Measurements from ENCODE around the gene CRY2. TPM values are rescaled to one million over a fixed set of nuclear protein-coding genes. Genes with fewer than 3 reads are reported as not detected.

Gene CRY2
- total and polyA plus RNA-seq, 2 of the 13 experiments (the other 11 are each of a cell fraction or from before 2014, with no cell fraction given): 10.1 to 12.2 TPM

- TF ChIP-seq, protein P1, sequence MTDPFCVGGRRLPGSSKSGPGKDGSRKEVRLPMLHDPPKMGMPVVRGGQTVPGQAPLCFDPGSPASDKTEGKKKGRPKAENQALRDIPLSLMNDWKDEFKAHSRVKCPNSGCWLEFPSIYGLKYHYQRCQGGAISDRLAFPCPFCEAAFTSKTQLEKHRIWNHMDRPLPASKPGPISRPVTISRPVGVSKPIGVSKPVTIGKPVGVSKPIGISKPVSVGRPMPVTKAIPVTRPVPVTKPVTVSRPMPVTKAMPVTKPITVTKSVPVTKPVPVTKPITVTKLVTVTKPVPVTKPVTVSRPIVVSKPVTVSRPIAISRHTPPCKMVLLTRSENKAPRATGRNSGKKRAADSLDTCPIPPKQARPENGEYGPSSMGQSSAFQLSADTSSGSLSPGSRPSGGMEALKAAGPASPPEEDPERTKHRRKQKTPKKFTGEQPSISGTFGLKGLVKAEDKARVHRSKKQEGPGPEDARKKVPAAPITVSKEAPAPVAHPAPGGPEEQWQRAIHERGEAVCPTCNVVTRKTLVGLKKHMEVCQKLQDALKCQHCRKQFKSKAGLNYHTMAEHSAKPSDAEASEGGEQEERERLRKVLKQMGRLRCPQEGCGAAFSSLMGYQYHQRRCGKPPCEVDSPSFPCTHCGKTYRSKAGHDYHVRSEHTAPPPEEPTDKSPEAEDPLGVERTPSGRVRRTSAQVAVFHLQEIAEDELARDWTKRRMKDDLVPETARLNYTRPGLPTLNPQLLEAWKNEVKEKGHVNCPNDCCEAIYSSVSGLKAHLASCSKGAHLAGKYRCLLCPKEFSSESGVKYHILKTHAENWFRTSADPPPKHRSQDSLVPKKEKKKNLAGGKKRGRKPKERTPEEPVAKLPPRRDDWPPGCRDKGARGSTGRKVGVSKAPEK (CRISPR knock-in tag; IDR thresholded peaks at IDR 0.05; ENCODE audit: borderline replicate concordance): no peak
- TF ChIP-seq RBFOX2 (IDR thresholded peaks at IDR 0.05; ENCODE audit: low read depth, low read length) (no peak), TCF7 (IDR thresholded peaks at IDR 0.05; ENCODE audit: low read depth) (no peak), PRDM10 (CRISPR knock-in tag; IDR thresholded peaks at IDR 0.05; ENCODE audit: low read depth) (no peak), CBX5 (CRISPR knock-in tag; IDR thresholded peaks at IDR 0.05; ENCODE audit: borderline replicate concordance) (no peak)
These were observed 1.1 kb upstream of the CRY2 start (continued) for GRCh38 chr11:45846174-45846675.

All from HepG2 (cell line).